Thymus (tissue), 11 donors: Measurements from ENCODE around the gene IL23R. TPM values are rescaled to one million over a fixed set of nuclear protein-coding genes. Genes with fewer than 3 reads are reported as not detected.
"Not testable (repeated sequence)": the region's sequence is repeated elsewhere in the genome, so short reads cannot be mapped to it uniquely, and the experiment has no call there.

Experiments
- DNase-seq, 9 donors: peaks; one replicate each; pipeline ENCODE4 v3.0.0-alpha.2; 2013; ENCODE audit warnings: low spot score in 9 of 9, low read depth in 6 of 9, missing footprints in 1 of 9
- H3K27ac ChIP-seq, 2 donors: one replicate each; pipeline ENCODE4 v1.5.1; 2013; ENCODE audit warnings: control low read depth in 1 of 2, low read depth in 1 of 2, low read length in 1 of 2, mild to moderate bottlenecking in 1 of 2, moderate library complexity in 1 of 2
- H3K27me3 ChIP-seq, 2 donors: one replicate each; pipeline ENCODE4 v1.5.1; 2013; ENCODE audit warnings: low read length in 1 of 2; ENCODE audit not compliant: control insufficient read depth in 2 of 2, insufficient read depth in 1 of 2
- H3K36me3 ChIP-seq, 2 donors: one replicate each; pipeline ENCODE4 v1.5.1; 2013; ENCODE audit warnings: low read length in 1 of 2, mild to moderate bottlenecking in 1 of 2, moderate library complexity in 1 of 2; ENCODE audit not compliant: control insufficient read depth in 2 of 2, insufficient read depth in 2 of 2
- H3K4me1 ChIP-seq, 2 donors: one replicate each; pipeline ENCODE4 v1.5.1; 2013; ENCODE audit warnings: low read length in 2 of 2; ENCODE audit not compliant: control insufficient read depth in 2 of 2, insufficient read depth in 2 of 2
- H3K4me3 ChIP-seq, 2 donors: one replicate each; pipeline ENCODE4 v1.5.1; 2013; ENCODE audit warnings: low read length in 2 of 2, control low read depth in 1 of 2, mild to moderate bottlenecking in 1 of 2
- H3K9me3 ChIP-seq, 2 donors: one replicate each; pipeline ENCODE4 v1.5.1; 2013; ENCODE audit warnings: low read length in 1 of 2, mild to moderate bottlenecking in 1 of 2; ENCODE audit not compliant: control insufficient read depth in 2 of 2, insufficient read depth in 1 of 2
- WGBS: extraction: QIAGEN DNeasy Blood & Tissue Kit; methylation state at CpG from one replicate; pipeline ENCODE4 v1.1.7; 2013; 5-methylcytosine and 5-hydroxymethylcytosine counted together
- polyA plus RNA-seq: library from polyadenylated mRNA; stranded (reverse); fragments of 200-250 nt; gene quantifications from one replicate; pipeline ENCODE4 v1.2.3, GENCODE V29; 2013
- total RNA-seq: library from RNA; stranded (reverse); fragments of 120-200 nt; gene quantifications from one replicate; pipeline ENCODE4 v1.2.4, GENCODE V29; 2013
- donor health status: healthy.

The IL23R gene
- total and polyA plus RNA-seq, 2 donors, result 0.14 to 0.57 TPM

DNA sequence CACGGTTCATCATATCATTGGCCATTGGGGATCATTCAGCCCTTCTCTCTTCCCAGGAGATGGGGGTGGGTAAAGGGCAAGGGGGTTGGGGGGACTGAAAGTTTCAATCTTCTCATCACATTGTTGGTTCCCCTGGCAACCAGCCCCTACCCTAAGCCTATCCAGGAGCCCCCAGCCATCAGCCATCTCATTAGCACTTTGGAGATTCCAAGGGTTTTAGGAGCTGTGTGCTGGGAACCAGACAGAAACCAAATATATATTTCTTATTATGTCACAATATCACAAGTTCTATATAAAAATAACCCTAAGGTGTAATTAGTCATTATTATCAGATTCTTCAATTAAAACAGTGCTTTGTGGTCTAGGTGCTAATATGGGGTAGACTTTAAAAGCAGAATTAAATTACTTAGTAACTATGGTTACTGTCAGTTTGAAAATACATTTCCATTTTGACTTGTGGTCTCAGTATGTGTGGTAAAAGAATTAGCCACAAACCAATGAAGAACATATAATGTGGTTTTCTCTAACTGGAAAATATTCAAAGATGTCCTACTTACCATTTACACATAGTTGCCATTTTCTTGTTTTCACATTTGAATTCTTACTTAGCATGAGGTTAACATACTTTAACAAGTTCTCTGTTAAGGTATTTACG, 28.1 kb downstream of the IL23R start:
- peak in 1 of 9 donors; percentile 46 for DNase-seq
- no peak overlapping the region for H3K27ac ChIP-seq
- H3K4me1 ChIP-seq, result peaks cover 0 to 9% of the 10 kb centered on the region in 2 donors
- 73% methylated on average over 2 of the region's 2 CpGs for WGBS
- H3K4me3 ChIP-seq, result no peak overlapping the region
- no peaks in the 10 kb centered on the region for H3K36me3 ChIP-seq
- no peaks in the 10 kb centered on the region for H3K27me3 ChIP-seq
- no peaks in the 10 kb centered on the region for H3K9me3 ChIP-seq

DNA sequence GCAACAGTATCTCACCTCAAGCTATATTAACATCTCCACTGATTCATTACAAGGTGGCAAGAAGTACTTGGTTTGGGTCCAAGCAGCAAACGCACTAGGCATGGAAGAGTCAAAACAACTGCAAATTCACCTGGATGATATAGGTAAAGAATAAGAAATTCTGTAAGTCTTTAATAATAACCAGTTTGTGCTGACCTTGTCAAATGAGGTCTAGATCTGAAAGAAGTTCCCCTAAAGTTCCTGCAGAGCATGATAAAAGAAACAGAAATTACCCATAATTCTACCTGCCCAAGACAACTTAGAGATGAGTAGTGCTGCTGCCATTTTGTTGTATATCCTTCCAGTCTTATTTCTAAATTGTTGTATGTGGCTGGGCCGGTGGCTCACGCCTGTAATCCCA, 34.5 kb downstream of the IL23R start:
- Histone ChIP-seq H3K9me3 (no peaks in the 10 kb centered on the region), H3K4me1 (no peaks in the 10 kb centered on the region), H3K36me3 (no peaks in the 10 kb centered on the region), H3K4me3 (no peak overlapping the region), H3K27me3 (no peaks in the 10 kb centered on the region), H3K27ac (no peak overlapping the region)
- DNase-seq, result no peak
- WGBS, result 95% methylated on average over 3 of the region's 3 CpGs

DNA sequence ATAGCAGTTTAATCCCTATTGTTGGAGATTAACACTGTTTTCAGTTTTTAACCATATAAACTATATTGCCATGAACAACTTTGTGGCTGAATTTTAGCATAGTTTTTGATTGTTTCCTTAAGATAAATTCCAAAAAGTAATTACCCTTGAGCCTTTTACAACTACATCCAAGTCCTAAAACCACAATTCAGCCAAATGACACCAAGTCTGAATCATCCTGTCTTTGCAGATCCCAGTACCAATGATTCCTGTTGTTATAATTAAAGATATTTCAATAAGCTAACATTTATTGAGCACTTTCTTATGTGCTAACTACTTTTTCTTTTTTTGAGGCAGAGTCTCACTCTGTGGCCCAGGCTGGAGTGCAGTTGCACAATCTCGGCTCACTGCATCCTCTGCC, 35.6 kb downstream of the IL23R start:
- no peaks in the 10 kb centered on the region for H3K4me1 ChIP-seq
- H3K36me3 ChIP-seq, result no peaks in the 10 kb centered on the region
- H3K4me3 ChIP-seq, result no peak overlapping the region
- H3K9me3 ChIP-seq, result no peaks in the 10 kb centered on the region
- H3K27ac ChIP-seq, result no peak overlapping the region
- WGBS, result 98% methylated on average over 1 of the region's 1 CpG
- DNase-seq, result no peak
- no peaks in the 10 kb centered on the region for H3K27me3 ChIP-seq

DNA sequence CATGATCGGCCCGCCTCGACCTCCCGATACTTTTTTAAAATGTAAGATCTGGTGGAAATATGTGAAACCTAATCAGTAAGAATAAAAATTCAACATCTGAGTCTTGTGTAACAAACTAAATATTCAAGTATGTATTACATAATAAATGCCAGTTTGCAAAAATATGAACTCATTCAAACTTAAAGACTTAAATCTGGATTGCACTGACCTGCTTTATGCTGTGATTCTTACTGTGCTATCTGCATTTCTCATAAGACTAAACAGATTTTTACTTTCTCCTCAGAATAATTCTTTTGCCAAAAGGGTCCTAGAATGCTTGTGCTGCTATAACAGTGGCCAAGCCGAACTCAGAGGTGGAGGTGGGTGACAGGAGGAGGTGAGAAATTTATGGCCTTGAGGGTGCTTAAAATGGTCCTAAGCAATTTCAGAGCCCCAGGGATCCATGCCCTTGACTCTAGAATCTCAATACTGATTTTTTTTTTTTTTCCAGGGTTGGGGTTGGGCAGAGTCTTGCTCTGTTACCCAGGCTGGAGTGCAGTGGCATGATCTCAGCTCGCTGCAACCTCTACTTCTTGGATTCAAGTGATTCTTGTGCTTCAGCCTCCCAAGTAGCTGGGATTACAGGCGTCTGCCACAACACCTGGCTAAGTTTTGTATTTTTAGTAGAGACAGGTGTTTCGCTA, 38.2 kb downstream of the IL23R start:
- 78% methylated on average over 8 of the region's 8 CpGs for WGBS
- DNase-seq, result no peak

DNA sequence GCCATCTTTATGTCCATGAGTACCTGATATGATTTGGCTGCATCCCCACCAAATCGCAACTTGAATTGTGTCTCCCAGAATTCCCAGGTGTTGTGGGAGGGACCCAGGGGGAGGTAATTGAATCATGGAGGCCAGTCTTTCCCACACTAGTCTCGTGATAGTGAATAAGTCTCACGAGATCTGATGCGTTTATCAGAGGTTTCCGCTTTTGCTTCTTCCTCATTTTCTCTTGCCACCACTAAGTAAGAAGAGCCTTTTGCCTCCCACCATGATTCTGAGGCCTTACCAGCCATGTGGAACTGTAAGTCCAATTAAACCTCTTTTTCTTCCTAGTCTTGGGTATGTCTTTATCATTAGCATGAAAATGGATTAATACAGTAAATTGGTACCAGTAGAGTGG, 41.1 kb downstream of the IL23R start:
- H3K36me3 ChIP-seq, H3K4me1 ChIP-seq, H3K27ac ChIP-seq, H3K27me3 ChIP-seq, H3K9me3 ChIP-seq, H3K4me3 ChIP-seq, DNase-seq: not testable (repeated sequence)
- 96% methylated on average over 5 of the region's 5 CpGs for WGBS

More for the DNA sequence above, 38.2 kb downstream of the IL23R start:
- Histone ChIP-seq H3K4me1 (no peaks in the 10 kb centered on the region), H3K4me3 (no peak overlapping the region), H3K9me3 (no peaks in the 10 kb centered on the region), H3K27ac (no peak overlapping the region), H3K27me3 (no peaks in the 10 kb centered on the region), H3K36me3 (no peaks in the 10 kb centered on the region)

DNA sequence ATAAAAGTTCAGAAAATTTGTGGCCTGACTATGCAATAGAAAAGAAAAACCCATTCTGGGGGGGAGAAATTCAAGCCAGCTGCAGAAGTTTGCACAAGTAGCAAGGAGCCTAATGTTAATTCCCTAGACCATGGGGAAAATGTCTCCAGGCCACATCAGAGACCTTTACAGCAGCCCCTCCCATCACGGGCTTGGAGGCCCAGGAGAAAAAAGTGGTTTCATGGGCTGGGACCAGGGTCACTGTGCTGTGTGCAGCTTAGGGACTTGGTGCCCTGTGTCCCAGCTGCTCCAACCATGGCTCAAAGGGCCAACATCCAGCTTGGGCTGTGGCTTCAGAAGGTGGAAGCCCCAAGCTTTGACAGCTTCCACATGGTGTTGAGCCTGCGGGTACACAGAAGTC, 42.0 kb downstream of the IL23R start:
- Histone ChIP-seq H3K4me3 (no peak overlapping the region), H3K9me3 (no peaks in the 10 kb centered on the region), H3K36me3 (no peaks in the 10 kb centered on the region), H3K27me3 (no peaks in the 10 kb centered on the region), H3K27ac (no peak overlapping the region), H3K4me1 (peaks cover 0 to 6% of the 10 kb centered on the region in 2 donors)
- no peak for DNase-seq
- WGBS, result 74% methylated on average over 2 of the region's 2 CpGs

DNA sequence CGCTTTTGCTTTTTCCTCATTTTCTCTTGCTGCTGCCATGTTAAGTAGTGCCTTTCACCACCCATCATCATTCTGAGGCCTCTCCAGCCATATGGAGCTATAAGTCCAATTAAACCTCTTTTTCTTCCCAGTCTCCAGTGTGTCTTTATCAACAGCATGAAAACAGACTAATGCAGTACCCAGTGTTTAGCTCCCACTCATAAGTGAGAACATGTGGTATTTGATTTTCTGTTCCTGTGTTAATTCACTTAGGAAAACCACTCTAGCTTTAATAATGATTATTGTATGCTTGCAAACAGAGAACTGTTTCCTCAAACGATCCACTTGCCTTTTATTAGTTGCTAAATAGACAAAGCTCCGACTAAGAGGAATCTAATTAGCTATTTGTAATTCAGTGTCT, 43.3 kb downstream of the IL23R start:
- Histone ChIP-seq H3K4me1 (peaks cover 0 to 6% of the 10 kb centered on the region in 2 donors), H3K27me3 (no peaks in the 10 kb centered on the region), H3K36me3 (no peaks in the 10 kb centered on the region), H3K4me3 (no peak overlapping the region), H3K27ac (no peak overlapping the region), H3K9me3 (no peaks in the 10 kb centered on the region)
- WGBS, result 96% methylated on average over 3 of the region's 3 CpGs
- DNase-seq, result no peak

DNA sequence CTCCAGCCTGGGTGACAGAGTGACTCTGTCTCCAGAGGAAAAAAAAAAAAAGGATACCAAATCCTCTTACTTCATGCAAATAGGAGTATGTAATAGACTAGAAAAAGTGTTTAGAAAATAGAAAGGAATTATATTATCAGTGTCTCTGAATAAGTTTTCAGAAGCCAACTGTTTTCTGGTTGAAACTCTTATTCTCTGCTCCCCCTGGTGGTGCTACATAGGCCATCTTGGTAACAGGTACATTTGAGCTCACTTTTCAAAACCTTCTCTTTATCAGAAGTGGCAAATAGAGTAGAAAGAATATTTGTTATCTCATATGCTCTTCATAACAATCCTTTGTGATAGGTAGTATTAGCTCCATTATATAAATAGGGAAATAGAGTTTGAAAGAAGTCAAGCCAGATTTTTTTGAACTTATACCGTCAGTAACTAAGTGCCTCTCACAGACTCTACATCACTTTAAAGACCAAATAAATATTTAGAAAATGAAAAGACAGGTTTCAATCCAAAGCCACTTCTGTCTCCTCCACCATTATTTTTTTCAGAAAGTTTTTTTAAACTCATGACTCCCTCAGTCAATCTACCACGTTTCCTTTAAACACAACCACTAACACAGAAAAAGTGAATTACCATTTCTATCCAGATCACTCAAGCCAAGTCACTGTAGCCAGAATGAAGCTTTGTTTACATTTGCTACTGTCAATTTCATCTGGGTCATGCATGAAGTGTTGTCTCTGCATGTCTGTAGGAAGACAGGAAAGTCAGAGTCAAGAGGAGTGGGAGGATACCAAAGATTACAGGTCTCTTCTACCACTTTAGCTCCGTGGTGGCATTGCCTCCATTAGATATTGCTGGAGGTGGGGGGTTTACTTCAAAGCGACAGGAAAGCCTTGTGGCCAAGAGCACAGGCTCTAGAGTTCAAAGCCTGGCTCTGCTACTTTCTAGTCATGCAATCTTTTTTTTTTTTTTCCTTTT, 45.6 kb downstream of the IL23R start:
- Histone ChIP-seq H3K4me1 (peaks cover 0 to 6% of the 10 kb centered on the region in 2 donors), H3K36me3 (no peaks in the 10 kb centered on the region), H3K9me3 (no peaks in the 10 kb centered on the region), H3K27me3 (no peaks in the 10 kb centered on the region), H3K4me3 (no peak overlapping the region), H3K27ac (no peak overlapping the region)
- 63% methylated on average over 4 of the region's 4 CpGs for WGBS
- peak in 4 of 9 donors; percentile 17 to 62 (median 29) for DNase-seq

DNA sequence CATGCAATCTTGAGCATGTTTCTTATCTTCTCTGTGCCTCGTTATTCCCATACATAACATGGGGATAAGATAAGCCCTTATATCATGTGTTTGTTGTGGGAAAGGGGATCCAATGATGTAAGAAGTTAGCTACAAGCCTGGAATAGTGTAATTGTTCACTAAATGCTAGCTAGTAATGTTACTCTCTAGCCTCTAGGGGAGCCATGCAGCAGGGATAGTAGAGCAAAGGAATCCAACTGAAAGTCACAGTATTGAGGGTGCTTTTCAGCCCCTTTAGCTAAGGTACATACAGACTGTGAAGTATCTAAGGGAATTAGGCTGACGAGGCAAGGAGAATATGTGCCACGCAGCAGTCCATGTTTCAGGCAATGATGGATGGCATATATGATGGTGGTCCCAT, 46.9 kb downstream of the IL23R start:
- H3K4me3 ChIP-seq, result no peak overlapping the region
- H3K4me1 ChIP-seq, result peaks cover 0 to 6% of the 10 kb centered on the region in 2 donors
- H3K9me3 ChIP-seq, result no peaks in the 10 kb centered on the region
- H3K36me3 ChIP-seq, result no peaks in the 10 kb centered on the region
- no peaks in the 10 kb centered on the region for H3K27me3 ChIP-seq
- 80% methylated on average over 3 of the region's 3 CpGs for WGBS
- H3K27ac ChIP-seq, result no peak overlapping the region
- peak in 2 of 9 donors; percentile 19 to 44 for DNase-seq
